ENCODE data around the gene CCDC51. TPM values are rescaled to one million over a fixed set of nuclear protein-coding genes. Genes with fewer than 3 reads are reported as not detected.

CCDC51 gene
- total RNA-seq, 4 donors from 2014 or later: 2.6 to 11.1 (median 7.8) TPM

DNA sequence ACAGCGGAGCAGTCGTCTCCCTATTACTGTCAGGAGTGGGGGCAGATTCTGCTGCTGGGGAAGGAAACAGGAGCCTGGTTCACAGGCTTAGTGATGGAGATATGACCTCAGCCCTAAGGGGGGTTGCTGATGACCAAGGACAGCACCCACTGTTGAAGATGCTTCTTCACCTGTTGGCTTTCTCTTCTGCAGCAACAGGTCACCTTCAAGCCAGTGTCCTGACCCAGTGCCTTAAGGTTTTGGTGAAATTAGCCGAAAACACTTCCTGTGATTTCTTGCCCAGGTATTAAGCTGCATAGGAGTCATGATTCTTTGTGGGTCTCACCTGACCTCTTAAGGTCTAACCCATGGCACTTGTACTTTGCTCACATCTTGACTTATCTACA, 20.6 kb upstream of the CCDC51 start:
- Histone ChIP-seq H3K9me3 (no peaks in the 10 kb centered on the region), H3K4me3 (no peak overlapping the region), H3K4me1 (peaks cover 0 to 3% of the 10 kb centered on the region in 2 donors), H3K36me3 (no peaks in the 10 kb centered on the region), H3K27me3 (no peaks in the 10 kb centered on the region), H3K27ac (no peak overlapping the region)
- intact Hi-C loops (cut with DNase I; ENCODE audit: low total_unique reads): no loop called here
- no peak for DNase-seq
- TF ChIP-seq CTCF (IDR thresholded peaks at IDR 0.05): no peak
- no peak for TF ChIP-seq POLR2A (IDR thresholded peaks at IDR 0.05)

GRCh38 chr3:48459773-48460516, 20.0 kb upstream of the CCDC51 start:
- H3K27ac ChIP-seq: no peak overlapping the region
- H3K4me3 ChIP-seq: no peak overlapping the region
- H3K27me3 ChIP-seq: no peaks in the 10 kb centered on the region
- no peaks in the 10 kb centered on the region for H3K36me3 ChIP-seq
- TF ChIP-seq CTCF (IDR thresholded peaks at IDR 0.05) (no peak), POLR2A (IDR thresholded peaks at IDR 0.05) (no peak)
- H3K4me1 ChIP-seq: peaks cover 0 to 2% of the 10 kb centered on the region in 2 donors
- no peaks in the 10 kb centered on the region for H3K9me3 ChIP-seq
- intact Hi-C loops (cut with DNase I; ENCODE audit: low total_unique reads): no loop called here
- no peak for DNase-seq

- no peak overlapping the region for H3K27ac ChIP-seq
- H3K4me1 ChIP-seq: no peaks in the 10 kb centered on the region
- no peak overlapping the region for H3K4me3 ChIP-seq
- intact Hi-C loops (cut with DNase I; ENCODE audit: low total_unique reads): no loop called here
- H3K27me3 ChIP-seq: no peaks in the 10 kb centered on the region
- no peak for TF ChIP-seq CTCF (IDR thresholded peaks at IDR 0.05)
- no peaks in the 10 kb centered on the region for H3K36me3 ChIP-seq
- no peaks in the 10 kb centered on the region for H3K9me3 ChIP-seq
- no peak for DNase-seq
Measured at GRCh38 chr3:48459331-48459730, 19.4 kb upstream of the CCDC51 start.

DNA sequence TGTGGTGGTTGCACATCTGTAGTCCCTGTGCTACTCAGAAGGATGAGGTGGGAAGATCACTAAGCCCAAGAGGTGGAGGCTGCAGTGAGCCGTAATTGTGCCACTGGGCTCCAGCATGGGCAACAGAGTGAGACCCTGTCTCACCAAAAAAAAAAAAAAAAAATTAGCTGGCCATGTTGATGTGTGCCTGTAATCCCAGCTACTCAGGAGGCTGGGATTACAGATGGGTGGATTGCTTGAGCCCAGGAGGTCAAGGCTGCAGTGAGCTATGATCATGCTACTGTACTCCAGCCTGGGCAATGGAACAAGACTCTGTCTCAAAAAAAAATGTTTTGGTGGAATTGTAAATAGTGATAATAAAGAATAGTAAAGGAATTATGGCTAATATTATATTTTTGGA, 16.5 kb upstream of the CCDC51 start:
- intact Hi-C loops (cut with DNase I; ENCODE audit: low total_unique reads): no loop called here
- DNase-seq: no peak
- H3K27ac ChIP-seq: no peak overlapping the region

More for the DNA sequence above, 16.5 kb upstream of the CCDC51 start:
- no peak overlapping the region for H3K4me3 ChIP-seq
- H3K4me1 ChIP-seq: no peaks in the 10 kb centered on the region
- no peaks in the 10 kb centered on the region for H3K27me3 ChIP-seq
- TF ChIP-seq CTCF (IDR thresholded peaks at IDR 0.05): no peak
- TF ChIP-seq POLR2A (IDR thresholded peaks at IDR 0.05): no peak
- H3K9me3 ChIP-seq: no peaks in the 10 kb centered on the region
- no peaks in the 10 kb centered on the region for H3K36me3 ChIP-seq

Data from uterus (tissue), 4 donors.